HEK293 (cell line): Measurements from ENCODE around the gene ACOT7.
A peak's percentile ranks its signal among the peaks of the same experiment; 100 is the strongest.

Source experiments
- CTCF ChIA-PET: fragments of 350-600 bp; formaldehyde crosslinking; extraction: SDS; loops from one replicate; lab custom pipeline; 2021; ENCODE audit warnings: antibody characterized with exemption; lab: Yijun Ruan, JAX
- POLR2A ChIA-PET: fragments of 300-600 bp; formaldehyde crosslinking; extraction: SDS; loops from one replicate; lab custom pipeline; 2020; ENCODE audit warnings: antibody characterized with exemption, inconsistent platforms; lab: Yijun Ruan, JAX
- H3K27ac ChIP-seq: fragments of 200-500 bp; sonication (Bioruptor generic); 2 replicates; pipeline ENCODE4 v1.5.1; 2014; ENCODE audit warnings: low read depth, low read length, control low read depth, inconsistent platforms; ENCODE audit errors: extremely low read depth
- H3K36me3 ChIP-seq, 2 experiments: fragments of 200-500 bp in 1 of 2; sonication (Bioruptor generic) in 1 of 2; 1 replicate in 1 of 2; 2 replicates in 1 of 2; pipeline ENCODE4 v1.5.1; 2014 to 2017; ENCODE audit warnings: inconsistent platforms in 2 of 2, low read length in 2 of 2; ENCODE audit not compliant: control insufficient read depth in 2 of 2, insufficient read depth in 1 of 2
- H3K4me1 ChIP-seq: fragments of 200-500 bp; sonication (Bioruptor generic); 2 replicates; pipeline ENCODE4 v1.5.1; 2014; ENCODE audit warnings: mild to moderate bottlenecking, low read length, inconsistent platforms; ENCODE audit not compliant: control insufficient read depth, insufficient read depth
- H3K4me3 ChIP-seq: 2 replicates; pipeline ENCODE4 v1.5.1; 2011; ENCODE audit warnings: low read depth, mild to moderate bottlenecking, control low read depth, low read length, moderate library complexity
- H3K9me3 ChIP-seq: fragments of 200-500 bp; sonication (Bioruptor generic); 2 replicates; pipeline ENCODE4 v1.5.1; 2014; ENCODE audit warnings: low read depth, low read length, inconsistent platforms; ENCODE audit not compliant: control insufficient read depth, insufficient read depth
- BCL11A ChIP-seq: fragments of 450-650 bp; formaldehyde crosslinking; IDR thresholded peaks from 2 replicates; pipeline ENCODE4 v1.5.1; 2016; ENCODE audit warnings: low read depth, missing biosample characterization, missing genetic modification characterization
- CTCF ChIP-seq: fragments of 450-650 bp; formaldehyde crosslinking; IDR thresholded peaks from 2 replicates; pipeline ENCODE4 v1.5.1; 2016; ENCODE audit warnings: missing biosample characterization, missing genetic modification characterization
- HIC1 ChIP-seq: fragments of 450-650 bp; formaldehyde crosslinking; IDR thresholded peaks from 2 replicates; pipeline ENCODE4 v1.5.1; 2016; ENCODE audit warnings: missing biosample characterization, missing genetic modification characterization
- HOXD13 ChIP-seq: sonication (generic); formaldehyde crosslinking; IDR thresholded peaks from 2 replicates; pipeline ENCODE4 v1.8.0; 2022; ENCODE audit warnings: missing genetic modification reagents, borderline replicate concordance
- KLF1 ChIP-seq: fragments of 450-650 bp; formaldehyde crosslinking; IDR thresholded peaks from 2 replicates; pipeline ENCODE4 v1.5.1; 2016; ENCODE audit warnings: missing biosample characterization, missing genetic modification characterization
- ZBTB20 ChIP-seq: fragments of 450-650 bp; formaldehyde crosslinking; IDR thresholded peaks from 2 replicates; pipeline ENCODE4 v1.5.1; 2016; ENCODE audit warnings: missing biosample characterization, missing genetic modification characterization
- ZBTB21 ChIP-seq: fragments of 450-650 bp; formaldehyde crosslinking; IDR thresholded peaks from 2 replicates; pipeline ENCODE4 v1.5.1; 2017; ENCODE audit warnings: missing biosample characterization, missing genetic modification characterization
- ZBTB44 ChIP-seq: fragments of 450-650 bp; IDR thresholded peaks from 2 replicates; pipeline ENCODE4 v1.5.1; 2018; ENCODE audit warnings: missing biosample characterization, mild to moderate bottlenecking, missing genetic modification characterization
- ZNF121 ChIP-seq: fragments of 450-650 bp; formaldehyde crosslinking; IDR thresholded peaks from 2 replicates; pipeline ENCODE4 v1.5.1; 2016; ENCODE audit warnings: missing biosample characterization, missing genetic modification characterization
- ZNF184 ChIP-seq: fragments of 450-650 bp; IDR thresholded peaks from 2 replicates; pipeline ENCODE4 v1.5.1; 2018; ENCODE audit warnings: missing biosample characterization, mild to moderate bottlenecking, missing genetic modification characterization
- ZNF211 ChIP-seq: fragments of 450-650 bp; formaldehyde crosslinking; IDR thresholded peaks from 2 replicates; pipeline ENCODE4 v1.5.1; 2016; ENCODE audit warnings: low read depth, missing biosample characterization, missing genetic modification characterization
- ZNF221 ChIP-seq: fragments of 450-650 bp; formaldehyde crosslinking; IDR thresholded peaks from 2 replicates; pipeline ENCODE4 v1.5.1; 2017; ENCODE audit warnings: missing biosample characterization, missing genetic modification characterization, borderline replicate concordance
- ZNF23 ChIP-seq: fragments of 450-650 bp; formaldehyde crosslinking; IDR thresholded peaks from 2 replicates; pipeline ENCODE4 v1.5.1; 2016; ENCODE audit warnings: missing biosample characterization, missing genetic modification characterization, borderline replicate concordance
- ZNF266 ChIP-seq: fragments of 450-650 bp; formaldehyde crosslinking; IDR thresholded peaks from 2 replicates; pipeline ENCODE4 v1.5.1; 2016; ENCODE audit warnings: missing biosample characterization, missing genetic modification characterization, low read depth
- ZNF280D ChIP-seq: fragments of 450-650 bp; formaldehyde crosslinking; IDR thresholded peaks from 2 replicates; pipeline ENCODE4 v1.5.1; 2016; ENCODE audit warnings: missing biosample characterization, missing genetic modification characterization
- ZNF292 ChIP-seq: fragments of 450-650 bp; formaldehyde crosslinking; IDR thresholded peaks from 2 replicates; pipeline ENCODE4 v1.5.1; 2016; ENCODE audit warnings: low read depth, missing biosample characterization, missing genetic modification characterization, borderline replicate concordance
- ZNF311 ChIP-seq: fragments of 450-650 bp; formaldehyde crosslinking; IDR thresholded peaks from 2 replicates; pipeline ENCODE4 v1.5.1; 2017; ENCODE audit warnings: missing biosample characterization, missing genetic modification characterization, borderline replicate concordance
- ZNF416 ChIP-seq: fragments of 450-650 bp; formaldehyde crosslinking; IDR thresholded peaks from 2 replicates; pipeline ENCODE4 v1.5.1; 2016; ENCODE audit warnings: missing biosample characterization, missing genetic modification characterization
- ZNF776 ChIP-seq: fragments of 450-650 bp; formaldehyde crosslinking; IDR thresholded peaks from 2 replicates; pipeline ENCODE4 v1.5.0; 2017; ENCODE audit warnings: missing biosample characterization, missing genetic modification characterization, borderline replicate concordance

The ACOT7 gene

GRCh38 chr1:6426972-6427350 is 33.4 kb upstream of the ACOT7 start:
- no peak overlapping the region for H3K4me3 ChIP-seq
- ChIA-PET CTCF (interaction anchor here (0.5 to 1.4 kb wide), 3 partner anchors 11 to 66 kb away, joined by 3 to 13 read pairs (median 3); no protein-coding TSS in a partner anchor), POLR2A (no interaction called here)
- no peak overlapping the region for H3K27ac ChIP-seq
- H3K4me1 ChIP-seq, result no peaks in the 10 kb centered on the region; the same call in 1 of the 2 replicates
- TF ChIP-seq ZNF416 (tag by site-specific recombination) (no peak), HIC1 (peak; percentile 80), ZBTB20 (no peak)
- no peaks in the 10 kb centered on the region for H3K36me3 ChIP-seq
- no peaks in the 10 kb centered on the region for H3K9me3 ChIP-seq

- no peaks in the 10 kb centered on the region for H3K9me3 ChIP-seq
- ChIA-PET POLR2A (no interaction called here), CTCF (interaction anchor here (0.6 to 1.4 kb wide), 6 partner anchors 12 to 100 kb away, joined by 3 to 13 read pairs (median 3); no protein-coding TSS in a partner anchor)
- H3K36me3 ChIP-seq, result no peaks in the 10 kb centered on the region
- no peaks in the 10 kb centered on the region; the same call in 1 of the 2 replicates for H3K4me1 ChIP-seq
- H3K27ac ChIP-seq, result no peak overlapping the region
- no peak overlapping the region for H3K4me3 ChIP-seq
- TF ChIP-seq KLF1 (tag by site-specific recombination) (peak; percentile 41; the same call in 1 of the 2 replicates), CTCF (tag by site-specific recombination) (no peak)
Measured at GRCh38 chr1:6426277-6426971, 32.9 kb upstream of the ACOT7 start.

- no peak overlapping the region for H3K27ac ChIP-seq
- H3K4me1 ChIP-seq, result no peaks in the 10 kb centered on the region; the same call in 1 of the 2 replicates
- H3K36me3 ChIP-seq, result no peaks in the 10 kb centered on the region
- no peak overlapping the region for H3K4me3 ChIP-seq
- TF ChIP-seq ZNF311 (tag by site-specific recombination), result no peak
- no peak for TF ChIP-seq ZNF776
- TF ChIP-seq ZBTB21 (tag by site-specific recombination), result no peak
- no peak for TF ChIP-seq ZNF221 (tag by site-specific recombination)
- no peak for TF ChIP-seq ZNF23 (tag by site-specific recombination)
- TF ChIP-seq ZBTB44 (tag by site-specific recombination), result no peak
- no peak for TF ChIP-seq ZNF292 (tag by site-specific recombination)
- no peak for TF ChIP-seq ZNF280D (tag by site-specific recombination)
- no peak for TF ChIP-seq ZNF266 (tag by site-specific recombination)
- TF ChIP-seq BCL11A (tag by site-specific recombination), result no peak
- TF ChIP-seq ZNF121 (tag by site-specific recombination), result no peak
- no peak for TF ChIP-seq ZNF211 (tag by site-specific recombination)
- no peak for TF ChIP-seq ZNF184 (tag by site-specific recombination)
- no peak for TF ChIP-seq HOXD13 (CRISPR knock-in tag)
- no peak for TF ChIP-seq KLF1 (tag by site-specific recombination)
- ChIA-PET POLR2A (interaction anchor here (0.5 kb wide), 1 partner anchor 182 kb away, joined by 3 read pairs; the partner anchor contains the start of gene HES3), CTCF (interaction anchor here (0.7 to 1.4 kb wide), 6 partner anchors 13 to 236 kb away, joined by 3 to 13 read pairs (median 3); no protein-coding TSS in a partner anchor)
- H3K9me3 ChIP-seq, result no peaks in the 10 kb centered on the region
Measured at GRCh38 chr1:6425658-6426057, 32.1 kb upstream of the ACOT7 start.
